ENCODE measurements around the gene MSANTD1.

Gene MSANTD1

DNA sequence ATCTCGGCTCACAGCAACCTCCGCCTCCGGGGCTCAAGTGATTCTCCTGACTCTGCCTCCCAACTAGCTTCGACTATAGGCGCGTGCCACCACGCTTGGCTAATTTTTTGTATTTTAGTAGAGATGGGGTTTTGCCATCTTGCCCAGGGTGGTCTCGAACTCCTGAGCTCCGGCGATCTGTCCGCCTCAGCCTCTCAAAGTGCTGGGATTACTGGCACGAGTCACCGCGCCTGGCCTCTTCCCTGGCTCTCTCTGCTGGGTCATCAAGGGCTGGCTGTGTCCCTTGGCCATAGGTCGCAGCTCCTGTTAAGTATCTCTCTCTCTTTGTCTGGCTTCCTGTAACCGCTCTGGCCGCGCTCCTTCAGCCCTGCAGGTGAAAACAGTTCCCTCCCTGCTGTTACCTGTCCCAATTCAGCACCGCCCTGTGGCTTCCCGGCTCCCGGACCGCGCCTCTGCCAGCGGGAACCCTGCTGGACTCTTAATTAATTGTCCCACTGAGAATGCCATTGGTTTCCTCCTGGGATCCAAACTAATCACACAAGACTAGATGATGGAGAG, 42.5 kb downstream of the MSANTD1 start:
- TF ChIP-seq, protein P1, sequence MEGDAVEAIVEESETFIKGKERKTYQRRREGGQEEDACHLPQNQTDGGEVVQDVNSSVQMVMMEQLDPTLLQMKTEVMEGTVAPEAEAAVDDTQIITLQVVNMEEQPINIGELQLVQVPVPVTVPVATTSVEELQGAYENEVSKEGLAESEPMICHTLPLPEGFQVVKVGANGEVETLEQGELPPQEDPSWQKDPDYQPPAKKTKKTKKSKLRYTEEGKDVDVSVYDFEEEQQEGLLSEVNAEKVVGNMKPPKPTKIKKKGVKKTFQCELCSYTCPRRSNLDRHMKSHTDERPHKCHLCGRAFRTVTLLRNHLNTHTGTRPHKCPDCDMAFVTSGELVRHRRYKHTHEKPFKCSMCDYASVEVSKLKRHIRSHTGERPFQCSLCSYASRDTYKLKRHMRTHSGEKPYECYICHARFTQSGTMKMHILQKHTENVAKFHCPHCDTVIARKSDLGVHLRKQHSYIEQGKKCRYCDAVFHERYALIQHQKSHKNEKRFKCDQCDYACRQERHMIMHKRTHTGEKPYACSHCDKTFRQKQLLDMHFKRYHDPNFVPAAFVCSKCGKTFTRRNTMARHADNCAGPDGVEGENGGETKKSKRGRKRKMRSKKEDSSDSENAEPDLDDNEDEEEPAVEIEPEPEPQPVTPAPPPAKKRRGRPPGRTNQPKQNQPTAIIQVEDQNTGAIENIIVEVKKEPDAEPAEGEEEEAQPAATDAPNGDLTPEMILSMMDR (IDR thresholded peaks at IDR 0.05; ENCODE audit: insufficient read depth, missing control alignments), result no peak
- FAIRE-seq, result no peak
- no peak for DNase-seq (ENCODE audit: insufficient read length, low spot score)

DNA sequence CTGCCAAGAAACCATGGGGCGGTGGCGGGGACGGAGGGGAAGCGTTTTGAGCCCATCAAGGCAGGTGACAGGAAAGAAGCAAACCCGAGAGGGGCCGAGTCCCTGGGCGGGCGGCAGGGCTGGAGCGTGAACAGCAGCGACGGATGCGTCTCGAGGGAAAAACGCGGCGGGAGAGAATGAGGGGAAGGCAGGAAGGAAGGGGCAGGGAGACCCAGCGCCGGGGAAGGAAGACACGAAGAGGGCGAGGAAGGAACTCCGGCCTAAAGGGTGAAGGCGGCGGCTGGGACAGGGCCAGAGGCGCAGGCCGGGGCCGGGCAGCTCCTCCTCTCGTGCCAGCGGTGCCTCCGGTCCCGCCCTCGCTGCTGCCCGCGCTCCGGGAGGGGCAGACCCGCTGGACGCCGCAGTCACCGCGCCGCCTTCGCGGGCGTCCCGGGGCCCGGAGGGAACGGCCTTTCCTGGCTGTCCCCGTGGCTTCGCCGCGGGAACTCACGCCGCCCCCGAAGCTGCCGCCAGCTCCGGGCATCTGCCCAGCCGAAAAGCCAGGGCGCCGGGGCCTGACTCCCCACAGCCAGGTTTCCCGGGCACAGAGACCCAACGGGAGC, 43.1 kb downstream of the MSANTD1 start:
- DNase-seq (ENCODE audit: insufficient read length, low spot score) (no peak), FAIRE-seq (no peak)
- TF ChIP-seq, protein P1 (IDR thresholded peaks at IDR 0.05; ENCODE audit: insufficient read depth, missing control alignments), result no peak

DNA sequence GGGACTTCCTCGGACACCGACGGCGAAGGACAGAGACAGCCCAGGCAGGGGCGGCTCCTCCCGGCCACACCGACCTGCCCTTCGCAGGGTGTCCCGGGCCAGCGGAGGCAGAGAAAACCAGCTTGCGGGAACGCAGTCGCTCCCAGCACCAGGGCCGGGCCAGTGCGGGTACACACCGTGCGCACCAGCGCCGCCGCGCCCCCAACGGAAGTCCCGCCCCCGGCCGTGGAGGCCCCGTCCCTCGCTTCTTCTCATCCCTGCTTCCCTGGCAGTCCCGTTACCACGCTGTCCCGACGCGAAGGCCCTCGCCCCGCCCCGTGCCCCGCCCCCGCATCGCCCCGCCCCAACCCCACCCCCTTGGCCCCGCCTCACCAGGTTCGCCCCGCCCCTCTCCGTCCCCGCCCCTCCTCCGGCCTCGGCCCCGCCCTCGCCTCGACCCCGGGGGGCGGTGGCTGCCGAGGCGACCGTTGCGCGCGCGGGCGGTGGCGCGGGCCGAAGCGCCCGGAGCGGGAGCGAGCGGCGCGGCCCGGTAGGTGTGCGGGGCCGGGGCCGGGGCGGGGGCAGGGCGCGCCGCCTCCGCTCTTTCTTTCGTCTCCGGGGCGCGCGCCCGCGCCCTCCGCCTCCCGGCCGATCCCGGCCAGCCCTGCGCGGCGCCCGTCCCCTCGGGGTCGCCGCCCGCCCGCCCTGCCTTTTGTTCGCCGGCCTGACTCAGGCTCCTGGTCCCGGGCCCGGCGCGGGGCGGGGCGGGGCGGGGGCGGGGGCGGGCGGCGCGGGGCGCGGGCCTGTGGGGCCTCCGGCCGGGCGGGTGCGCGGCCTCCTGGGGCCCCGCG, 43.8 kb downstream of the MSANTD1 start, which contains the start of gene RGS12:
Gene RGS12 (plus strand): TSS at position 451 of the 830 bp plus-strand sequence. CDS start 23,150 bp downstream, outside the sequence.
- peak; percentile 96 for DNase-seq (ENCODE audit: insufficient read length, low spot score)
- no peak for FAIRE-seq
- TF ChIP-seq, protein P1 (IDR thresholded peaks at IDR 0.05; ENCODE audit: insufficient read depth, missing control alignments), result no peak

DNA sequence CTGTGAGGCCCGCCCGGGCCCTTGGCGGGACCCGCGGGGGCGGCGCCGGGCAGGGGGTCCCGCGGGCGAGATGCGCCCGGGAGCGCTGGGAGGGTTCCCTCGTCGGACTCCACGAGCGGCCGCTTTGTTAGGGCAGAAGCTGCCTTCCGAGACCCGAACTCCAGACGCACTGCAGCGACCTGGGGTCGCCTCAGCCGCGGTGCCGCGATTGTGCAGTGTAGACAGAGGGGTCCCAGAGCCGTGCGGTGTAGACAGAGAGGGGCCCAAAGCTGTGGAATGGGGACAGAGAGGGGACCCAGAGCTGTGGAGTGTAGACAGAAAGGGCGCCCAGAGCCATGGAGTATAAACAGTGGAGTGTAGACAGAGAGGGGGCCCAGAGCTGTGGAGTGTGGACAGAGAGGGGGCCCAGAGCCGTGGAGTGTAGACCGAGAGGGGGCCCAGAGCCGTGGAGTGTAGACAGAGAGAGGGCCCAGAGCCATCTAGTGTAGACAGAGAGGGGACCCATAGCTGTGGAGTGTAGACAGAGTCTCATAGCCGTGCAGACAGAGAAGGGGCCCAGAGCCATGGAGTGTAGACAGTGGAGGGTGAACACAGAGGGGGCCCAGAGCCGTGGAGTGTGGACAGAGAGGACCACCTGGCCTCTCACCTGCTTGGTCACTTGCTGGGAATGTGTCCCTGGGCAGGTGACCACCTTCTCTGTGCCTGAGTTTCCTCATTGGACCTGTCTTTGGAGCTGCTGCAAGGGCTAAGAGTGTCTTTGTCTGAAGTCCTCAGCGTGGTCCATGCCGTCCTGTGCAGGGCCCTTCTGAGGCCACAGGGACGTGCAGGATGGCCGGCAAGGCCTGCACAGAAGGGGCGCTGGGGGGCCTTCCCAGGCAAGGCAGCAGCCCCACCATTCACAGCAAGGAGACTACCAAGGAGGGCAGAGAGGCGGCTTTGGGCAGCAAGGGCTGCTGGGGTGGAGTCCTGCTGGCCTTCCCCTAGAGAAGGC, 44.7 kb downstream of the MSANTD1 start:
- FAIRE-seq (no peak), DNase-seq (ENCODE audit: insufficient read length, low spot score) (no peak)

DNA sequence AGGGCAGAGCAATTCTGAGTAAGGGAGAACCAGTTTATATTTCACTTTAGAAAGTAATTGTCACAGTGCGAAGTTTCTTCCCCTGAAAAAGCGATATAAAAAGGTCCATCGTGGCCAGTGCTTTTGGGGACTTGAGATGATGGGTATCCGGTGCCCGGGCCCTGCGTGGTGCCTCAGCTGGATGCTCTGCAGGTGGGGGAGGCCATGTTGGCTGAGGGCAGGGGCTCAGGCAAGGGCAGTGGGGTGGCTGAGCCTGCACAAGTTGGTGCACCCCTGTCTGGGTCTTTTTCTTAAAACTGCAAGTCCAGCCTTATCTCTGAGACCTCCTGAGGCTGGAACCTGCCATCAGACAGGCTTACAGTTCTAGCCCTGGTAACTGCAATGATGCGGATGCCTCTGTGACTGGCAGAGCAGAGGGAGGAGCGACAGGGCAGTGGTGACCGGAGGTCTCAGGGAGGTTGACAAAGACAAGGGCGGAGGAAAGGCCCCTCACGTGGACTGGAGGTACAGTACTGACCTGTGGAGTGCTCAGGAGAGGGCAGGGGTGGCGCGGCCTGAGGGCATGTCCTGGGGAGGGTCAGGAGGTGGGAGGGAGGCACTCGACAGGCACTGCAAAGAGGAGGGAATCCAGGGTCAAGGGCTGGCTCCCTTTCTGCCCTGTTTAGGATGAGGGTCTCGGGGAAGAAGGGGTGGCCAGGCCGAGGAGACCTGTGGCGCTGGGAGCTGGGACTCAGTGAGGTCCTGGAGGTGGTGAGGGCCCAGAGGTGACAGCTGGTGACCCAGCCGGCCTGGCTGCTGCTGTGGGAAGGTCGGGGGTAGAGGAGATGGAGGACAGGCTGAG, 45.7 kb downstream of the MSANTD1 start:
- TF ChIP-seq, protein P1 (IDR thresholded peaks at IDR 0.05; ENCODE audit: insufficient read depth, missing control alignments), result no peak
- FAIRE-seq (no peak), DNase-seq (ENCODE audit: insufficient read length, low spot score) (no peak)

More for the DNA sequence above, 44.7 kb downstream of the MSANTD1 start:
- TF ChIP-seq, protein P1 (IDR thresholded peaks at IDR 0.05; ENCODE audit: insufficient read depth, missing control alignments), result no peak
